Panc1 (cell line): ENCODE data around the gene HES3.

ENCODE experiments used
- POLR2AphosphoS5 ChIP-seq: IDR thresholded peaks from 2 replicates; pipeline ENCODE4 v1.6.1; 2012; ENCODE audit warnings: mild to moderate bottlenecking, low read depth, low read length, moderate library complexity
- SIN3A ChIP-seq: IDR thresholded peaks from 2 replicates; pipeline ENCODE4 v1.6.1; 2012; ENCODE audit warnings: low read depth, mild to moderate bottlenecking, low read length, moderate library complexity, borderline replicate concordance; ENCODE audit not compliant: insufficient read depth
- TCF7L2 ChIP-seq: IDR thresholded peaks from 2 replicates; pipeline ENCODE4 v1.6.1; 2011; ENCODE audit warnings: mild to moderate bottlenecking, low read depth, low read length, inconsistent platforms
- TF ChIP-seq, protein P1 (sequence below): fragments of 450-650 bp; IDR thresholded peaks from 2 replicates; pipeline ENCODE4 v1.5.1; 2017; ENCODE audit warnings: mild to moderate bottlenecking

DNA sequence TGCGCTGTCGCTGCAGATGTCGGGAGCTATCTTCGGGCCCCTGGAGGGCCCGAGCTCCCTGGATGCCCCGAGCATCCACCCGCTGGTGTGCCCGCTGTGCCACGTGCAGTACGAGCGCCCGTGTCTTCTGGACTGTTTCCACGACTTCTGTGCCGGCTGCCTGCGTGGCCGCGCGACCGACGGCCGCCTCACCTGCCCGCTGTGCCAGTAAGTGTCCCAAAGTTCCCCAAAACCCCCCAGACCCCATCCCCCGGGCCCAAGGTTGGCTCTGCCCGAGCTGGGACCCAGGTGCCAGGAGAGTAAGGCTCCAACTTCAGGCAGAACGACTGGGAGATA is 37.5 kb upstream of the HES3 start:
- TF ChIP-seq, protein P1, sequence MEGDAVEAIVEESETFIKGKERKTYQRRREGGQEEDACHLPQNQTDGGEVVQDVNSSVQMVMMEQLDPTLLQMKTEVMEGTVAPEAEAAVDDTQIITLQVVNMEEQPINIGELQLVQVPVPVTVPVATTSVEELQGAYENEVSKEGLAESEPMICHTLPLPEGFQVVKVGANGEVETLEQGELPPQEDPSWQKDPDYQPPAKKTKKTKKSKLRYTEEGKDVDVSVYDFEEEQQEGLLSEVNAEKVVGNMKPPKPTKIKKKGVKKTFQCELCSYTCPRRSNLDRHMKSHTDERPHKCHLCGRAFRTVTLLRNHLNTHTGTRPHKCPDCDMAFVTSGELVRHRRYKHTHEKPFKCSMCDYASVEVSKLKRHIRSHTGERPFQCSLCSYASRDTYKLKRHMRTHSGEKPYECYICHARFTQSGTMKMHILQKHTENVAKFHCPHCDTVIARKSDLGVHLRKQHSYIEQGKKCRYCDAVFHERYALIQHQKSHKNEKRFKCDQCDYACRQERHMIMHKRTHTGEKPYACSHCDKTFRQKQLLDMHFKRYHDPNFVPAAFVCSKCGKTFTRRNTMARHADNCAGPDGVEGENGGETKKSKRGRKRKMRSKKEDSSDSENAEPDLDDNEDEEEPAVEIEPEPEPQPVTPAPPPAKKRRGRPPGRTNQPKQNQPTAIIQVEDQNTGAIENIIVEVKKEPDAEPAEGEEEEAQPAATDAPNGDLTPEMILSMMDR: no peak
- TF ChIP-seq SIN3A (no peak), TCF7L2 (no peak), POLR2AphosphoS5 (no peak)
